CD4-positive, alpha-beta memory T cell (primary cell): ENCODE results near the gene IARS1. TPM values are rescaled to one million over a fixed set of nuclear protein-coding genes. Genes with fewer than 3 reads are reported as not detected.

ENCODE experiments used
- CTCF ChIA-PET: fragments of 350-600 bp; sonication (Branson Sonifier 250); formaldehyde crosslinking; loops from one replicate; lab custom pipeline; 2021; ENCODE audit warnings: inconsistent platforms; ENCODE audit not compliant: partially characterized antibody; lab: Charles Lee
- POLR2A ChIA-PET: fragments of 350-600 bp; sonication (Branson Sonifier 250); formaldehyde crosslinking; loops from one replicate; lab custom pipeline; 2021; ENCODE audit not compliant: partially characterized antibody; lab: Charles Lee
- DNase-seq, 5 donors: peaks; one replicate each; pipeline versions ENCODE4 v3.0.0 to v3.0.0-alpha.2; 2020 to 2022; ENCODE audit warnings: mixed read lengths in 1 of 5
- H3K27ac ChIP-seq: one replicate; pipeline ENCODE4 v1.7.0; 2013; ENCODE audit warnings: low read depth, low read length
- H3K27me3 ChIP-seq: 2 replicates; pipeline ENCODE4 v1.7.0; 2013; ENCODE audit warnings: mild to moderate bottlenecking, low read length, moderate library complexity; ENCODE audit not compliant: insufficient read depth
- H3K36me3 ChIP-seq: 2 replicates; pipeline ENCODE4 v1.7.0; 2013; ENCODE audit warnings: mild to moderate bottlenecking, low read length, moderate library complexity; ENCODE audit not compliant: insufficient read depth
- H3K4me1 ChIP-seq: 2 replicates; pipeline ENCODE4 v1.7.0; 2013; ENCODE audit warnings: mild to moderate bottlenecking, low read length, moderate library complexity; ENCODE audit not compliant: insufficient read depth
- H3K4me3 ChIP-seq, 2 donors: one replicate each; pipeline ENCODE4 v1.7.0; 2013; ENCODE audit warnings: low read length in 2 of 2, mild to moderate bottlenecking in 1 of 2
- H3K9me3 ChIP-seq, 2 donors: one replicate each; pipeline ENCODE4 v1.7.0; 2013; ENCODE audit warnings: low read length in 2 of 2, control low read depth in 1 of 2; ENCODE audit not compliant: control insufficient read depth in 1 of 2
- H3K27ac Mint-ChIP-seq, 7 donors: one replicate each; pipeline ENCODE4 v1.8.0; 2020 to 2021; ENCODE audit warnings: mixed read lengths in 7 of 7, mild to moderate bottlenecking in 6 of 7, inconsistent platforms in 3 of 7, moderate library complexity in 3 of 7
- H3K27me3 Mint-ChIP-seq, 2 donors: one replicate each; pipeline ENCODE4 v1.8.0; 2020 to 2021; ENCODE audit warnings: mixed read lengths in 2 of 2
- H3K36me3 Mint-ChIP-seq, 2 donors: one replicate each; pipeline ENCODE4 v1.8.0; 2020 to 2021; ENCODE audit warnings: mixed read lengths in 2 of 2, inconsistent platforms in 1 of 2, mild to moderate bottlenecking in 1 of 2
- H3K4me1 Mint-ChIP-seq, 4 donors: one replicate each; pipeline ENCODE4 v1.8.0; 2020 to 2021; ENCODE audit warnings: mixed read lengths in 4 of 4, mild to moderate bottlenecking in 1 of 4
- H3K4me3 Mint-ChIP-seq, 8 donors: one replicate each; pipeline ENCODE4 v1.8.0; 2020 to 2021; ENCODE audit warnings: mixed read lengths in 8 of 8, mild to moderate bottlenecking in 7 of 8, moderate library complexity in 6 of 8, inconsistent platforms in 3 of 8
- H3K9me3 Mint-ChIP-seq, 8 donors: one replicate each; pipeline ENCODE4 v1.8.0; 2020 to 2021; ENCODE audit warnings: mixed read lengths in 8 of 8, mild to moderate bottlenecking in 5 of 8, inconsistent platforms in 3 of 8, moderate library complexity in 1 of 8
- intact Hi-C: fragments of 100-400 bp; cut with micrococcal nuclease; formaldehyde crosslinking; loops from one replicate; pipeline ENCODE4 v1.15.1; 2023
- polyA plus RNA-seq, 2 donors: library from polyadenylated mRNA; unstranded; fragments of 300-500 nt; fragmentation: Illumina TruSeq; gene quantifications; one replicate each; pipeline ENCODE4 v1.2.3, GENCODE V29; 2021
- total RNA-seq, 2 experiments: library from RNA; stranded (reverse); gene quantifications; one replicate each; pipeline ENCODE4 v1.2.3, GENCODE V29; 2021

Gene IARS1
- total and polyA plus RNA-seq, 4 experiments from 2014 or later = 69.7 to 112 (median 90.1) TPM

DNA sequence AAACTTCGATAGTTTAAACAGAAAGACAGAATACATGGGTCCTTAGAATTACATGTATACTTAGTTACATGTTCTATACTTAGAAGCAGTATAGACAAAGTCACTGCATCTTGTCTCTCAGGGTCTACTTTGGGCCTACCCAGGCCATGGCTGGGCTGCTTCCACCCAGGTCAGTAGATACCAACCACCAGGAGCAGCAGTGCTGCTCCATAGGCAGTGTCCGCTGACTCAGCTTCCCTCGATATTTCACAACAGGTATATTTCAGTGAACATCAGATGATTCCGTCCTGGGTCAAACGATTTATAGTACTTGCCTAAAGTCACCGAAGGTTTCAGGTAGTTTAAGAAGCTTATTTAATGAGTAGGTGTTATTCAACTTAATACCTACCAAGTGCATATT, 18.0 kb downstream of the IARS1 start:
- no peak for DNase-seq
- Mint-ChIP-seq H3K36me3 (peaks cover 58 to 83% of the 10 kb centered on the region in 2 donors), H3K9me3 (no peaks in the 10 kb centered on the region), H3K27me3 (no peaks in the 10 kb centered on the region), H3K4me1 (peaks cover 16 to 44% (median 25%) of the 10 kb centered on the region in 4 donors), H3K27ac (peak overlapping the region in 5 of 7 donors; percentile 33 to 93 (median 82)), H3K4me3 (peak overlapping the region in 1 of 8 donors; percentile 83)
- intact Hi-C loops = no loop called here
- Histone ChIP-seq H3K9me3 (no peaks in the 10 kb centered on the region), H3K4me3 (no peak overlapping the region), H3K4me1 (peaks cover 24% of the 10 kb centered on the region), H3K36me3 (peaks cover 77% of the 10 kb centered on the region), H3K27me3 (no peaks in the 10 kb centered on the region), H3K27ac (no peak overlapping the region)
- ChIA-PET CTCF (interaction anchor here (1.2 kb wide), 1 partner anchor 135 kb away, joined by 3 read pairs; no protein-coding TSS in a partner anchor), POLR2A (no interaction called here)

GRCh38 chr9:92270511-92270910, 23.0 kb downstream of the IARS1 start:
- Mint-ChIP-seq H3K4me1 (peaks cover 1 to 15% (median 3%) of the 10 kb centered on the region in 4 donors), H3K27me3 (no peaks in the 10 kb centered on the region), H3K36me3 (peaks cover 68 to 85% of the 10 kb centered on the region in 2 donors), H3K9me3 (no peaks in the 10 kb centered on the region), H3K4me3 (no peak overlapping the region), H3K27ac (no peak overlapping the region)
- no peak overlapping the region for H3K4me3 ChIP-seq
- ChIA-PET CTCF (no interaction called here), POLR2A (no interaction called here)
- H3K9me3 ChIP-seq = no peaks in the 10 kb centered on the region
- H3K4me1 ChIP-seq = peaks cover 3% of the 10 kb centered on the region
- H3K36me3 ChIP-seq = peaks cover 95% of the 10 kb centered on the region
- intact Hi-C loops = no loop called here
- no peaks in the 10 kb centered on the region for H3K27me3 ChIP-seq
- H3K27ac ChIP-seq = no peak overlapping the region
- no peak for DNase-seq

- no peak overlapping the region for H3K4me3 ChIP-seq
- no peaks in the 10 kb centered on the region for H3K4me1 ChIP-seq
- no peaks in the 10 kb centered on the region for H3K9me3 ChIP-seq
- H3K27ac ChIP-seq = no peak overlapping the region
- H3K36me3 Mint-ChIP-seq = peaks cover 75 to 87% of the 10 kb centered on the region in 2 donors
- no peaks in the 10 kb centered on the region for H3K27me3 ChIP-seq
- no peak for DNase-seq
- intact Hi-C loops = no loop called here
- peak overlapping the region in 2 of 7 donors; percentile 17 to 47 for H3K27ac Mint-ChIP-seq
- no peaks in the 10 kb centered on the region for H3K9me3 Mint-ChIP-seq
- H3K4me3 Mint-ChIP-seq = no peak overlapping the region
- H3K4me1 Mint-ChIP-seq = peaks cover 0 to 2% (median 0%) of the 10 kb centered on the region in 4 donors
- H3K27me3 Mint-ChIP-seq = no peaks in the 10 kb centered on the region
- ChIA-PET CTCF (no interaction called here), POLR2A (no interaction called here)
- H3K36me3 ChIP-seq = peaks cover 96% of the 10 kb centered on the region
Measured at GRCh38 chr9:92266486-92266885, 27.0 kb downstream of the IARS1 start.

- Mint-ChIP-seq H3K27ac (no peak overlapping the region), H3K27me3 (no peaks in the 10 kb centered on the region)
- POLR2A ChIA-PET = interaction anchor here (0.6 kb wide), 1 partner anchor 1314 kb away, joined by 3 read pairs; no protein-coding TSS in a partner anchor
Measured at GRCh38 chr9:92265154-92265553, 28.3 kb downstream of the IARS1 start.

DNA sequence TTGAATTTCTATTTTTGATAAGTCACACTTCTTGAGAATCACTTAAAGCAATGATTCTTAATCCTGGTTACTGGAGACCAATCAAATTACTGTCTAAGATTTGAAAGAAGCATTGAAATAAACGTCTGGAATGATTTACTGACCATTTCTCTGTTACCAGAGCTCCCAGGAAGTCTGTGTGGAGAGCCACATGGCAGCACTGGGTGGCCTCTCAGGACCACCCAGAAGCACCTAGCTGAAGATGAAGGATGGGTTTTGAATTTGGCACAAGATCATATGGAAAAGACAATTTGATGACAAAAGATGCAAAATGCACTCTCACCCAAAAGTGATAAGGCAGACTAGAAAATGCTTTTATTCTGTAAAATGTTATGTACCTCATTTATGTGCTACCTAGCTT, 30.4 kb downstream of the IARS1 start:
- intact Hi-C loops = no loop called here
- Mint-ChIP-seq H3K36me3 (peaks cover 79 to 89% of the 10 kb centered on the region in 2 donors), H3K4me3 (no peak overlapping the region), H3K9me3 (no peaks in the 10 kb centered on the region), H3K27ac (peak overlapping the region in 2 of 7 donors; percentile 33 to 69), H3K4me1 (peaks cover 0 to 2% (median 0%) of the 10 kb centered on the region in 4 donors), H3K27me3 (no peaks in the 10 kb centered on the region)
- ChIA-PET CTCF (interaction anchor here (1.3 to 1.5 kb wide), 2 partner anchors 9 to 15 kb away, joined by 3 to 4 read pairs; no protein-coding TSS in a partner anchor), POLR2A (no interaction called here)
- no peaks in the 10 kb centered on the region for H3K9me3 ChIP-seq
- no peak for DNase-seq
- H3K36me3 ChIP-seq = peaks cover 90% of the 10 kb centered on the region
- H3K27ac ChIP-seq = no peak overlapping the region
- no peak overlapping the region for H3K4me3 ChIP-seq
- H3K4me1 ChIP-seq = no peaks in the 10 kb centered on the region
- H3K27me3 ChIP-seq = no peaks in the 10 kb centered on the region

More at GRCh38 chr9:92265154-92265553, 28.3 kb downstream of the IARS1 start:
- no peaks in the 10 kb centered on the region for H3K9me3 Mint-ChIP-seq
- CTCF ChIA-PET = no interaction called here
- no peak overlapping the region for H3K4me3 Mint-ChIP-seq
- Histone ChIP-seq H3K27ac (no peak overlapping the region), H3K9me3 (no peaks in the 10 kb centered on the region), H3K4me1 (no peaks in the 10 kb centered on the region), H3K4me3 (no peak overlapping the region), H3K27me3 (no peaks in the 10 kb centered on the region), H3K36me3 (peaks cover 90% of the 10 kb centered on the region)
- H3K36me3 Mint-ChIP-seq = peaks cover 76 to 89% of the 10 kb centered on the region in 2 donors
- no peak for DNase-seq
- peaks cover 0 to 2% (median 0%) of the 10 kb centered on the region in 4 donors for H3K4me1 Mint-ChIP-seq
- intact Hi-C loops = no loop called here

DNA sequence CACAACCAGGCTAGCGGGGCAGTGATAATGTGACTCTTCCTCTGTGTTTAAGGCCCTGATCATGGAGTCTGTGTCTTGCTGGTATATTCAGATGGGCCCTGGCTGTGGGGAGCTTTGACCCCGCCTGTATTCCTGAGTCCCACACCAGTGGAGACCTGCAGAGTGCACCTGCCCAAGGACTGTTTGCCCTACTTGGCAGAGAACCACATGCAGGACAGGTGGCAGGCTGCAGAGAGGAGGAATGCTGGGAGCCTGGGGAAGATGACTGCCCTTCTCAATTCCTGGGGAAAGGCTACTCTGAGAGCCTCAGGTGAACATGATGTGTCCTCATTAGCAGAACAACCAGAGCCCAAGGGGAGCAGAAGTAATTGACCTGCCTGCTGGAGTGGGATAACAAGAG, 36.2 kb downstream of the IARS1 start:
- H3K4me3 ChIP-seq = no peak overlapping the region
- POLR2A ChIA-PET = no interaction called here
- H3K27me3 ChIP-seq = no peaks in the 10 kb centered on the region
- peaks cover 78% of the 10 kb centered on the region for H3K36me3 ChIP-seq
- CTCF ChIA-PET = no interaction called here
- peaks cover 71 to 83% of the 10 kb centered on the region in 2 donors for H3K36me3 Mint-ChIP-seq
- H3K4me3 Mint-ChIP-seq = no peak overlapping the region
- H3K9me3 ChIP-seq = no peaks in the 10 kb centered on the region
- no peaks in the 10 kb centered on the region for H3K27me3 Mint-ChIP-seq
- DNase-seq = no peak
- intact Hi-C loops = no loop called here
- no peaks in the 10 kb centered on the region for H3K4me1 ChIP-seq
- peak overlapping the region in 2 of 7 donors; percentile 17 to 55 for H3K27ac Mint-ChIP-seq
- no peak overlapping the region for H3K27ac ChIP-seq
- no peaks in the 10 kb centered on the region for H3K9me3 Mint-ChIP-seq
- no peaks in the 10 kb centered on the region for H3K4me1 Mint-ChIP-seq

DNA sequence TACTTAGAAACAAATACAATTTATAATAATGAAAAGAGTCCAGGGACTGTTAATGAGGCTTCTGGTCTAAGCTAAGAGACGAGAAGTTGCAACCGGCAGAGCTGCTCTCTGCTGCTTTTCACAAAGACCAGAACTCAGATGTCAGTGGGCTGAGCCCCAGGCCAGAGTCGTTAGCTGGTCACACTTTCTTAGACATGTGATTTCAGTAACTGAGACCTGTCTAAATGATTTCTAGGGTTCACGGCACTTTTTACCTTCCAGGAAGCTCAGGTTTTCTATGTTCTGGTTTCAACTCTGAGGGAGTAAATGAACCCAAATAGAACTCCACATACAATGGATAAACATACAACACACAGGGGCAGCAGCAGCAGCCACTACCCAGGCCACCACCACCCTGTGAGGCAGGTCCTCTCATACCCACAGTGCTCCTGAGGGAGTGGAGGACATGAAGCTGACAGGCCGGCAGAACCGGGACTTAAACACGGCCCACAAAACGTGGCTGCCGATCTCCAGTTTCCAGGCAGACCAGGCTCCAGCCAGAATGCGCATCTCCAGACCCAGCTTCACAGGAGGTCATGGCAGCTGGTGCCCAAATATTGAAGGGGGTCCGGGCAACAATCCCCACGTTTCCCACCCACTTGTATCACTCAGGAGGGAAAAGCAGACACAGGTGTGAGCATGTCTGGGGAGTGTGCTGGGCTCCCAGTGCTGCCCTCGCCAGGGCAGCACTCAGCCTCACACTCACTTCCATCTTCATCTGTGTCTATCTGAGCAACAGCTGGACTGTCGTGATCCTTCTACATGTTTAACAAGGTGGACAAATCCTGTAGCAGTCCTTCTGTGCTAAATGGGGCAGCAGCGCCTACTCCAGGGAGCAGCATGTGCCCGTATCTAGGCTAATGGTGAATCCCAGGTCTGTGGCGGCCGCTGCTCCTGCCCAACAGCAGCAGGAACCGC, 38.8 kb downstream of the IARS1 start:
- H3K27me3 ChIP-seq = no peaks in the 10 kb centered on the region
- Mint-ChIP-seq H3K27me3 (no peaks in the 10 kb centered on the region), H3K9me3 (no peaks in the 10 kb centered on the region), H3K36me3 (peaks cover 72 to 83% of the 10 kb centered on the region in 2 donors), H3K4me3 (no peak overlapping the region), H3K4me1 (no peaks in the 10 kb centered on the region), H3K27ac (peak overlapping the region in 1 of 7 donors; percentile 60)
- DNase-seq = no peak
- ChIA-PET POLR2A (no interaction called here), CTCF (no interaction called here)
- H3K36me3 ChIP-seq = peaks cover 84% of the 10 kb centered on the region
- no peaks in the 10 kb centered on the region for H3K9me3 ChIP-seq
- H3K4me1 ChIP-seq = no peaks in the 10 kb centered on the region
- no peak overlapping the region for H3K27ac ChIP-seq
- H3K4me3 ChIP-seq = no peak overlapping the region
- intact Hi-C loops = no loop called here
